ENCODE results near the gene PTPRN2.

DNA sequence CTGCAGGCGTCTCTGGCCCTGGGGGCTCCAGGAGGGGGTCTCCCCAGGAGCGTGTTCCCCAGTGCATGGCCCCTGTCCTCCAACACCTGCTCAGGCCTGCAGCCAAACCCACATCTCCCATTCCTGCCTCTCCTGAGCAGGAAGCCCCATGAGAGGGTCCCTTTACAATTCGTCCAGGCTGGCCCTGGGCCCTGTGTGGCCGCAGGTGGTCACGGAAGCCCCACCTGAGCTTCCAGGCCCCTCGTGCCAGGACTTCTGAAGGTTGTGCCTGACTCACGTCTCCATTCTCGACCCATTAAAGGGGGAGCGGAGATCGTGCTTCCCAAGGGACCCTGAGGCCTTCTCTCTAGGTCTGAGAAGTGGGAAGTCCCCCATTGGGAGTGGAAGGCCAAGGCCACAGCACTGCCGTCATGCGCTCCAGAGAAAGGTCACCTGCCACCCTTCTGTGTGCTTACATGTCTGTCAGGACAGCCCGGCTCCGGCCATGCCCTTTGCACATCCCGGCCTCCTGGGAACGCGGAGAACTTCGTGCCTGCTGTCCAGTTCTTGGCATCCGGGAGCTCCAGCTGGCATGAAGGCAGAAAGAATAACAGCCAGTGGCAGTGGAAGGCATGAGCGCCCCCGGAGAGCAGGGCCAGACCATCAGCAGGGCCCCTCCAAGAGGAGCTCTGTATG lies 868.5 kb downstream of the PTPRN2 start:
- TF ChIP-seq, protein P1, sequence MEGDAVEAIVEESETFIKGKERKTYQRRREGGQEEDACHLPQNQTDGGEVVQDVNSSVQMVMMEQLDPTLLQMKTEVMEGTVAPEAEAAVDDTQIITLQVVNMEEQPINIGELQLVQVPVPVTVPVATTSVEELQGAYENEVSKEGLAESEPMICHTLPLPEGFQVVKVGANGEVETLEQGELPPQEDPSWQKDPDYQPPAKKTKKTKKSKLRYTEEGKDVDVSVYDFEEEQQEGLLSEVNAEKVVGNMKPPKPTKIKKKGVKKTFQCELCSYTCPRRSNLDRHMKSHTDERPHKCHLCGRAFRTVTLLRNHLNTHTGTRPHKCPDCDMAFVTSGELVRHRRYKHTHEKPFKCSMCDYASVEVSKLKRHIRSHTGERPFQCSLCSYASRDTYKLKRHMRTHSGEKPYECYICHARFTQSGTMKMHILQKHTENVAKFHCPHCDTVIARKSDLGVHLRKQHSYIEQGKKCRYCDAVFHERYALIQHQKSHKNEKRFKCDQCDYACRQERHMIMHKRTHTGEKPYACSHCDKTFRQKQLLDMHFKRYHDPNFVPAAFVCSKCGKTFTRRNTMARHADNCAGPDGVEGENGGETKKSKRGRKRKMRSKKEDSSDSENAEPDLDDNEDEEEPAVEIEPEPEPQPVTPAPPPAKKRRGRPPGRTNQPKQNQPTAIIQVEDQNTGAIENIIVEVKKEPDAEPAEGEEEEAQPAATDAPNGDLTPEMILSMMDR (conservative IDR thresholded peaks at IDR 0.05 in 1 of 2, IDR thresholded peaks at IDR 0.05 in 1 of 2; ENCODE audit: extremely low read depth in 1 of 2, insufficient read depth in 1 of 2, low read depth in 1 of 2, low read length in 2 of 2) = no peak
- no peak for TF ChIP-seq EZH2 (IDR thresholded peaks at IDR 0.05; ENCODE audit: borderline replicate concordance, low read length)

Measured in mammary epithelial cell (primary cell).